ENCODE results near the gene SET. TPM values are rescaled to one million over a fixed set of nuclear protein-coding genes. Genes with fewer than 3 reads are reported as not detected.
A peak's percentile ranks its signal among the peaks of the same experiment; 100 is the strongest.

Gene SET
- 293 TPM for polyA plus RNA-seq (2013, experiment 1 of 2)
- 300 TPM for polyA plus RNA-seq (2013, experiment 2 of 2)

GRCh38 chr9:128688501-128689292, at the start of gene SET:
TSS of gene SET (plus strand) at chr9:128689222. CDS start at chr9:128689583, 361 bp downstream.
- no peaks in the 10 kb centered on the region for H3K9me3 ChIP-seq (ENCODE audit: control insufficient read depth, low read length)
- H3K9ac ChIP-seq (ENCODE audit: low read length), result peak within 1 kb of the TSS; percentile 91
- peak within 1 kb of the TSS; percentile 93 to 96 for H3K4ac ChIP-seq (ENCODE audit: low read depth in 1 of 2, low read length in 2 of 2)
- peak within 1 kb of the TSS; percentile 74 for H3K27ac ChIP-seq (ENCODE audit: low read length, poor library complexity, severe bottlenecking)
- peak within 1 kb of the TSS; percentile 82 to 94 for H3K18ac ChIP-seq (ENCODE audit: low read depth in 1 of 2, low read length in 2 of 2)
- H3K79me1 ChIP-seq (replicated peaks; ENCODE audit: low read length, poor library complexity, severe bottlenecking), result peaks cover 8% of the 10 kb centered on the region
- peak within 1 kb of the TSS; percentile 98 for H4K8ac ChIP-seq (ENCODE audit: low read length)
- peak; percentile 91 for DNase-seq
- peak within 1 kb of the TSS; percentile 95 for H2BK15ac ChIP-seq (ENCODE audit: low read depth, poor library complexity, severe bottlenecking)
- peak within 1 kb of the TSS; percentile 77 for H3K4me2 ChIP-seq (ENCODE audit: low read length, poor library complexity, severe bottlenecking)
- peaks cover 4 to 23% of the 10 kb centered on the region in 2 experiments for H3K36me3 ChIP-seq (ENCODE audit: control insufficient read depth in 1 of 2, insufficient read depth in 2 of 2, low read depth in 1 of 2, low read length in 2 of 2)
- peak within 1 kb of the TSS; percentile 92 for H4K91ac ChIP-seq (ENCODE audit: low read length)
- 10% methylated on average over 34 of the region's 93 CpGs for WGBS
- peak within 1 kb of the TSS in 1 of 2 experiments; percentile 87 for H3K23ac ChIP-seq (ENCODE audit: low read length in 2 of 2)
- H3K4me1 ChIP-seq (ENCODE audit: control insufficient read depth, insufficient read depth, low read depth, low read length), result peaks cover 24% of the 10 kb centered on the region
- H2BK12ac ChIP-seq (ENCODE audit: low read length in 2 of 2), result peak within 1 kb of the TSS; percentile 56 to 70
- no peaks in the 10 kb centered on the region for H3K27me3 ChIP-seq (ENCODE audit: control insufficient read depth in 1 of 2, insufficient read depth in 1 of 2, low read length in 2 of 2)
- peak within 1 kb of the TSS; percentile 90 to 91 for H3K4me3 ChIP-seq (ENCODE audit: insufficient read depth in 1 of 2, low read depth in 1 of 2, low read length in 2 of 2)
- peak within 1 kb of the TSS; percentile 3 for H2AFZ ChIP-seq (ENCODE audit: low read depth, low read length)
- H3K14ac ChIP-seq (ENCODE audit: low read length in 2 of 2), result peak within 1 kb of the TSS; percentile 97 to 98
- peak within 1 kb of the TSS; percentile 94 for H2BK5ac ChIP-seq (ENCODE audit: low read depth, low read length, poor library complexity, severe bottlenecking)
- peak within 1 kb of the TSS; percentile 74 for H2BK120ac ChIP-seq (ENCODE audit: low read depth, low read length)
- peak within 1 kb of the TSS; percentile 70 for H2AK5ac ChIP-seq (ENCODE audit: low read length, severe bottlenecking)

- Histone ChIP-seq H3K27ac (ENCODE audit: low read length, poor library complexity, severe bottlenecking) (no peak overlapping the region), H3K36me3 (ENCODE audit: control insufficient read depth in 1 of 2, insufficient read depth in 2 of 2, low read depth in 1 of 2, low read length in 2 of 2) (peaks cover 11 to 43% of the 10 kb centered on the region in 2 experiments), H3K4me1 (ENCODE audit: control insufficient read depth, insufficient read depth, low read depth, low read length) (peaks cover 34% of the 10 kb centered on the region), H3K23ac (ENCODE audit: low read length in 2 of 2) (no peak overlapping the region), H4K91ac (ENCODE audit: low read length) (no peak overlapping the region), H3K27me3 (ENCODE audit: control insufficient read depth in 1 of 2, insufficient read depth in 1 of 2, low read length in 2 of 2) (no peaks in the 10 kb centered on the region), H3K4me2 (ENCODE audit: low read length, poor library complexity, severe bottlenecking) (no peak overlapping the region), H4K8ac (ENCODE audit: low read length) (no peak overlapping the region), H2BK15ac (ENCODE audit: low read depth, poor library complexity, severe bottlenecking) (no peak overlapping the region), H2BK120ac (ENCODE audit: low read depth, low read length) (no peak overlapping the region), H3K9ac (ENCODE audit: low read length) (no peak overlapping the region), H3K4ac (ENCODE audit: low read depth in 1 of 2, low read length in 2 of 2) (no peak overlapping the region), H3K18ac (ENCODE audit: low read depth in 1 of 2, low read length in 2 of 2) (no peak overlapping the region), H3K4me3 (ENCODE audit: insufficient read depth in 1 of 2, low read depth in 1 of 2, low read length in 2 of 2) (no peak overlapping the region), H2BK12ac (ENCODE audit: low read length in 2 of 2) (no peak overlapping the region), H2AK5ac (ENCODE audit: low read length, severe bottlenecking) (no peak overlapping the region), H2BK5ac (ENCODE audit: low read depth, low read length, poor library complexity, severe bottlenecking) (no peak overlapping the region), H3K79me1 (replicated peaks; ENCODE audit: low read length, poor library complexity, severe bottlenecking) (peaks cover 33% of the 10 kb centered on the region), H2AFZ (ENCODE audit: low read depth, low read length) (peak overlapping the region; percentile 5), H3K9me3 (ENCODE audit: control insufficient read depth, low read length) (no peaks in the 10 kb centered on the region), H3K14ac (ENCODE audit: low read length in 2 of 2) (no peak overlapping the region)
- no peak for DNase-seq
- WGBS, result 96% methylated on average over 18 of the region's 18 CpGs
These were observed 48.4 kb upstream of the SET start for GRCh38 chr9:128640603-128641002.

- no peak overlapping the region for H3K4me2 ChIP-seq (ENCODE audit: low read length, poor library complexity, severe bottlenecking)
- H3K79me1 ChIP-seq (replicated peaks; ENCODE audit: low read length, poor library complexity, severe bottlenecking), result peaks cover 36% of the 10 kb centered on the region
- H3K9me3 ChIP-seq (ENCODE audit: control insufficient read depth, low read length), result no peaks in the 10 kb centered on the region
- no peak overlapping the region for H2AFZ ChIP-seq (ENCODE audit: low read depth, low read length)
- H4K8ac ChIP-seq (ENCODE audit: low read length), result peak overlapping the region; percentile 23
- H3K36me3 ChIP-seq (ENCODE audit: control insufficient read depth in 1 of 2, insufficient read depth in 2 of 2, low read depth in 1 of 2, low read length in 2 of 2), result peaks cover 11 to 29% of the 10 kb centered on the region in 2 experiments
- no peak overlapping the region for H3K27ac ChIP-seq (ENCODE audit: low read length, poor library complexity, severe bottlenecking)
- 97% methylated on average over 10 of the region's 12 CpGs for WGBS
- no peaks in the 10 kb centered on the region for H3K27me3 ChIP-seq (ENCODE audit: control insufficient read depth in 1 of 2, insufficient read depth in 1 of 2, low read length in 2 of 2)
- no peak overlapping the region for H2BK15ac ChIP-seq (ENCODE audit: low read depth, poor library complexity, severe bottlenecking)
- no peak overlapping the region for H3K9ac ChIP-seq (ENCODE audit: low read length)
- H2BK12ac ChIP-seq (ENCODE audit: low read length in 2 of 2), result no peak overlapping the region
- no peak overlapping the region for H3K23ac ChIP-seq (ENCODE audit: low read length in 2 of 2)
- no peak overlapping the region for H2AK5ac ChIP-seq (ENCODE audit: low read length, severe bottlenecking)
- H3K4ac ChIP-seq (ENCODE audit: low read depth in 1 of 2, low read length in 2 of 2), result no peak overlapping the region
- no peak overlapping the region for H3K14ac ChIP-seq (ENCODE audit: low read length in 2 of 2)
- peak overlapping the region; percentile 36 for H4K91ac ChIP-seq (ENCODE audit: low read length)
- DNase-seq, result no peak
- peaks cover 15% of the 10 kb centered on the region for H3K4me1 ChIP-seq (ENCODE audit: control insufficient read depth, insufficient read depth, low read depth, low read length)
- H3K18ac ChIP-seq (ENCODE audit: low read depth in 1 of 2, low read length in 2 of 2), result no peak overlapping the region
- no peak overlapping the region for H3K4me3 ChIP-seq (ENCODE audit: insufficient read depth in 1 of 2, low read depth in 1 of 2, low read length in 2 of 2)
- no peak overlapping the region for H2BK5ac ChIP-seq (ENCODE audit: low read depth, low read length, poor library complexity, severe bottlenecking)
- H2BK120ac ChIP-seq (ENCODE audit: low read depth, low read length), result no peak overlapping the region
These were observed 46.3 kb upstream of the SET start for GRCh38 chr9:128642675-128643245.

Data from mesenchymal stem cell (in vitro differentiated cells and primary cell).